HTERT RPE-1 (cell line): ENCODE measurements around the gene DPM3.
"Not testable (repeated sequence)": the region's sequence is repeated elsewhere in the genome, so short reads cannot be mapped to it uniquely, and the experiment has no call there.

Source experiments
- in situ Hi-C: fragments of 300-500 bp; cut with MboI; formaldehyde crosslinking; loops from 4 replicates; pipeline ENCODE4 v1.14.3; 2020; ENCODE audit warnings: low sequenced_read_pairs

The DPM3 gene

DNA sequence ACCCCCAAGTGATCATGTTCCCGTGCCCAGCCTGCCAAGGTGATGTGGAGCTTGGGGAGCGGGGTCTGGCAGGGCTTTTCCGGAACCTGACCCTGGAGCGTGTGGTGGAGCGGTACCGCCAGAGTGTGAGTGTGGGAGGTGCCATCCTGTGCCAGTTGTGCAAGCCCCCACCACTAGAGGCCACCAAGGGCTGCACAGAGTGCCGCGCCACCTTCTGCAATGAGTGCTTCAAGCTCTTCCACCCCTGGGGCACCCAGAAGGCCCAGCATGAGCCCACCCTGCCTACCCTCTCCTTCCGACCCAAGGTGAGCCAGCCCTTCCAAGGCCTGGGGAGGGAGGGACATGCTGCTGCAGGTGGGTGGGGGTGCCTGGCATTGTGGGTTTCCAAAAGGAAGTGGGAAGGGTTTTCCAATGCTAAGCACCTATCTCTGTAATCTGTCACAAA is 35.6 kb upstream of the DPM3 start:
- in situ Hi-C loops = no loop called here

DNA sequence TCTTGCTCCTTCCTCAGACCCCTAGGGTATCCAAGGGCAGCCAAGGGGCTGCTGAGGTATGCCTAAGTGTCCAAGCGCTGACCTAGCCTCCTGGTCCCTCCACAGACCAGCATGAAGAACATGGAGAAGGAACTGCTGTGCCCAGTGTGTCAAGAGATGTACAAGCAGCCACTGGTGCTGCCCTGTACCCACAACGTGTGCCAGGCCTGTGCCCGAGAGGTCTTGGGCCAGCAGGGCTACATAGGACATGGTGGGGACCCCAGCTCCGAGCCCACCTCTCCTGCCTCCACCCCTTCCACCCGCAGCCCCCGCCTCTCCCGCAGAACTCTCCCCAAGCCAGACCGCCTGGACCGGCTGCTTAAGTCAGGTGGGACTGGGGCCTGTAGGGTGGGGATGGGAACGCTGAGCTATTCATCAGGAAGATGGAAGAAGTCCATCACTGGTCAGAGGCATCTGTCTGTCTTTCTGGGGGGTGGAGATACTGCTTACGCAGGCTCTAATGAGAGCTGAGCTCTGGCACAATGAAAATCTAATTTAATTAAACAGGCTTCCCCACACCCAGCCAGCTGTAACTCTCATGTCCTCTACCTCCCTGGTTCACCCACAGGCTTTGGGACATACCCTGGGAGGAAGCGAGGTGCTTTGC is 35.1 kb upstream of the DPM3 start:
- in situ Hi-C loops = no loop called here

DNA sequence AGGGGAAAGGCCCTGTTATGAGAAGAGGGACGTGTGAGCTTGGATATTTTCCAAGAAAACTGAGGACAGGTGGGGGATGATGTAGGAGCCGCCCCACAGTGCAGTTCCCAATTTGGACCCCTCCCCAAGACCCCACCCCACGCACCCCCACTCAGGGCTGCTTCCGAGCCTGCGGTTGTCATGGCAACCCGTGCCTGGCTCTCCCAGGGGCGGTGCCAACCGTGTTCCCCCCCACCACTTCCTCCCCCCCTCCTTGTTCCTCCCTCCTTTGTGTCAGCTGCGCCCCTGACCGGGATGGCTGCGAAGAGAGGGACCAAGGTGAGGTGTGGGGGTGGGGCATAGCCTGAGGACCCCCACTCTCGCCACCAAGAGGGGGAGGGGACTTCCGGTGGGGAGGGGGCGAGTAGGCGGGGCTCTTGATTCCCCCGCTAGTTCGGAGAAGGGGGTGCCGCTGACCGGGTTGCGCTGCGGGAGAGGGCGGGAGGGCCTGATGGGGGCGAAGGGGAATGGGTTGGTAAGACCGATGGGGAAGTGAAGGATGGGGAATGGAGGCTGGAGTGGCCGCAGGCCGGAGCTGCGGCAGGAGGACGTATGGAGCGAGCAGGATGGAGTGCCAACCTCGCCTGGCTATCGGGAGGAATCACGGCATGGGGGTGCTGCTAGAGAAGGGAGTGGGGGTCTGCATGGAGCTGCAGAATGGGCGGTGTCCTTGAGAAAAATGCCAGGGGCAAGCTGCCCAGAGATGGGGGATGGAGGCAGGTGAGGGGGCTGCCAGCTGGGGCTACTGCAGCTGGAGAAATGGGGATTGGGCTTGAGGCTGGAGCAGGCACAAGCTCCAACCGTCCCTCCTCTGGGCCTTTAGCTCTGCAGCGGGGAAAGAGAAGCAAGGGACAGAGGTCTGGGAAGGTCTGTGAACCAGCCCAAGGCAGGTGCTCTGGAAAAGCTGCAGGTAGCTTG is 34.3 kb upstream of the DPM3 start:
- in situ Hi-C loops = no loop called here

DNA sequence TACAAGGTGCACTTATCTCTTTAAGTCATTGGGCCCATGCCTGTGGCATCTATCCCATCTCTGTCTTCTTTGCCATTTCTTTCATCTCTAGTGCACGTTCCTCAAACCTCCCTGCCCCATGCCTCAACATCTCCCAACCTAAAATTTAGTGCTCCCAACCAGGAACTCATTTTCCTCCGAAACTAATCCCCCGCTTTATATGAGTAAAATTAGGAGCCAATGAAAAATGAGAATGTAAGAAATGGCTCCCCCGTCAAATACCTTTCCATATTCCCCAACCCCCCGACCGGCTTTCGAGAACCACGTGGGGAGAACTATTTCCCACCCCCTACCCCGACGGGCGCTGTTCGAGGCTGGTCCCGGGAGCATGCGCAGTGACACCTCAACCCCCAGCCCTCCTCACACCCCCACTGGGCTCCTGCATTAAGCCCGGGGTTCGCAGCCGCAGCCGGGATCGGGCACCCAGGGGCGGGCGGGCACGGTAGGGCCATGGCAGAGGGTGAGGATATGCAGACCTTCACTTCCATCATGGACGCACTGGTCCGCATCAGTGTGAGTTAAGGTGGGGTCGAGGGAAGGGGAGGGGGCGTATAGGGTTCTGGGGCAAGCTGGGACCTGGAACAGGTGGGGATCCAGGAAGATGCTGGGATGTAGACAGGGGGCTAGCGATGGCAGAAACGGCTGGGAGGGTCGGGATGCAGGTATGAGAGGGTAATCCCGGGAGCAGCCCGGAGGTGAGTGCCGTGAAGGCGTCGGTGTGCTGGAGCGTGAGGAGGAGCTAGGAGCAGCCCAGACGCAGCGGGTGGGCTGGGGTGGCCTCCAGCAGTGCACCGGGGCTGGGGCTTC is 33.4 kb upstream of the DPM3 start, which contains the start of gene TRIM46:
TSS of gene TRIM46 (plus strand) at position 372 of the 846 bp plus-strand sequence. CDS start at position 490, 118 bp downstream.
- in situ Hi-C loops = no loop called here

DNA sequence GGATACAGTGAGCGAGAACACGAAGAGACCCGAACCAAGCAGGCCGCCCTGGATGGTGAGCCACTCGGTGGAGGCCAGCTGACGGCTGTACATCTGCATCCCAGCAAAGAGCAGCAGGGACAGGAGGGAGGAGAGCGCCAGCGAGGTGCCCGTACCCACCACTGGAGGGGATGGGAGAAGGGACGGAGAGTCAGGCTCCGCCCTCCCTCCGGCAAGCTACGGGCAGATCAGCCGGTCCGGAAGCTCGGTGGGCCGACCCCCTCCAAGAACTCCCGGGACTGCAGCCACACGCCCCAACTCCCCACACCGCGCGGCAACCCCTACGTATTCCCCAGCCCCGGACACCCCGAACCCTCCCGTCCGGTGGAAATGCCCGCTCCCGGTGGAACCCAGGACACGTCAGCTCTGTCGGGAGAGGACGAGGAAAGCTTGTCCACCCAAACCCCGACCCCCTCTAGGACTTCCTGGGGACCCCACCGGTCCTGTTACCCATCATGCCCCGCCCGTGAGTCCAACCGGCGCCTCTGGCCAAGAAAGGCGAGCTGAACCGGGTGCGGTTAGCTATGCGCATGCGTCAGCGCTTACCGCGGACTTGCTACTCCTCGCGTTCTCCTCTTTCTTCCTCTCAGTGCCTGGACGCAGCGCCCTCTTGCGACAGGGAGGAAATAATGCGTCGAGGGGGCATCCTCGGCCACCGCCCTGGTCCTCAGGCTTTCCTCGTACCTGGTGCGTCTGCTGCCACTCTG is 32.6 kb upstream of the DPM3 start, which contains the start of gene KRTCAP2:
TSS of gene KRTCAP2 (minus strand) at position 573 of the 746 bp plus-strand sequence. CDS start at position 493, 80 bp downstream.
- in situ Hi-C loops = no loop called here

DNA sequence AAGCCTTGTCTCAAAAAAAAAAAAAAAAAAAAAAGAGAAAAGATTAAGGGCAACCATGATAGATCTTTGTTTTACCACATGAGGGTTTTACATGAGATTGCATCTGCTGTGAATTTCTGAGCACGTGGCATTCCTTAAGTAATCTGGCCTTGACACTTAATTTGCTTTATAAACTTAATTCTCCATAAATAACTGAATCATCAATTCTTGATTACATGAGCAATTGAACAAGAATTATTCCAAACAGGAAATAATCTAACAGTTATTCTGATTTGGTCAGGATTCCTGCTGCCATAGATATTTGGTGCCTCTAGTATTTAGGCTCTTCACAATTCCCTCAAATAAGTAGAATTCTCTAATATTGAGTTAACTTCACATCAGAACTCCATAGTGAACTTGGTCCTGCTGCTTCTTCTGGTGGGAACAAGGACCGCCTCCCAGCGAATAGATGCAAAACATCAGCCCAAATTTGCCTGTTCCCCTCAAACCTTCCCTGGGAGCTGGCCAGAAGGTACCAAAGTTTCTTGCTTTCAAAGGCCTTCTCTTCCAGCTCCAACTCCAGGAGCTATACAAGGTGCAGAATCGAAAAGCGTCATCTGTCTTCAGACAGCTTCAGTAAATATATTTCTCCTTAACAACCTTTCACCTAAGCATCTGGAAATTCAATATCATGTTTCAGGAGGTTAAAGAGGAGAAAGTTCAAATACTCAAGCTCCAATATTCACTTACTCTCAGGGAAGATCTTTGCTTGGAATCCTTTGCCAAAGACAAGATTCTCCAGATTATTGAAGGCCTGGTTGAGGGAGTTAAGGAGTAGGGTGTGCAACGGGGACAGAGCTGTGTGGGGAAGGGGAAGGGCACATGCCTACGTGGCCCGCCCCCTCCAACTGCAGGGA is 31.8 kb upstream of the DPM3 start:
- in situ Hi-C loops = no loop called here

DNA sequence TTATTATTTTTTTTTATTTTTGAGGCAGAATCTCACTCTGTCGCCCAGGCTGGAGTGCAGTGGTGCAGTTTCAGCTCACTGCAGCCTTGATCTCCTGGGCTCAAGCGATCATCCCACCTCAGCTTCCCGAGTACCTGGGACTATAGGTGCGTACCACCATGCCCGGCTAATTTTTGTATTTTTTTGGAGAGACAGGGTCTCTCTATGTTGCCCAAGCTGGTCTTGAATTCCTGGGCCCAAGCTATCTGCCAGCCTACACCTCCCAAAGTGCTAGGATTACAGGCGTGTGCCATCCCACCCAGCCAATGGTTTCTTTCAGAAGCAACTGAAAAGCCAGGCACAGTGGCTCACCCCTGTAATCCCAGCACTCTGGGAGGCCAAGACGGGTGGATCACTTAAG is 30.5 kb upstream of the DPM3 start:
- in situ Hi-C loops = no loop called here

DNA sequence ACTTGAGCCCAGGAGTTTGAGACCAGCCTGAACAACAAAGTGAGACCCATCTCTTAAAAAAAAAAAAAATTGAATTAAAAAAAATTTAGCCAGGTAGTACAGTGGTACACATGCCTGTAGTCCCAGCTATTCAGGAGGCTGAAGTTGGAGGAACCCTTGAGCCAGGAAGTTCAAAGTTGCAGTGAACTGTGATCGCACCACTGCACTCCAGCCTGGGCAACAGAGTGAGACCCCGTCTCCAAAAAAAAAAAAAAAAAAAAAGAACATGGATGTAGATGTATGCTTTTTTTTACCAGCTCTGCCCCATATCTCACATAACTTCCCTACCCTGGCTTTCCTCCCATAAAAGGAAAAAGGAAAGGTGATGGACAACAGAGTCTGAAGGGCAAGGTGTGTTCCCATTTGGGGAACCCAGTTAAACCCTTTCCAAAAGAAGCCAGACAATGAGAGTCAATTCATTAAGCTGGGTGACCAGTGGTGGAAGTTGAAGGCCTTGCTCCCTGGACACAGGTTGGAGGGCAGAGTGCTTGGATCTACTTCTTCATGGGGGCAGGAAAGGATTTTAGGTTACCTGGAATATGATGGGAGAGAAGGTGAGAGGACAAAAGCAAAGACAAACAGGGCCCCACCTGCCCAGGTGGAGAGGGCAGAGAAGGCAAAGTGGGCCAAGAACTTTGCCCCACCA is 29.9 kb upstream of the DPM3 start:
- in situ Hi-C loops = no loop called here

DNA sequence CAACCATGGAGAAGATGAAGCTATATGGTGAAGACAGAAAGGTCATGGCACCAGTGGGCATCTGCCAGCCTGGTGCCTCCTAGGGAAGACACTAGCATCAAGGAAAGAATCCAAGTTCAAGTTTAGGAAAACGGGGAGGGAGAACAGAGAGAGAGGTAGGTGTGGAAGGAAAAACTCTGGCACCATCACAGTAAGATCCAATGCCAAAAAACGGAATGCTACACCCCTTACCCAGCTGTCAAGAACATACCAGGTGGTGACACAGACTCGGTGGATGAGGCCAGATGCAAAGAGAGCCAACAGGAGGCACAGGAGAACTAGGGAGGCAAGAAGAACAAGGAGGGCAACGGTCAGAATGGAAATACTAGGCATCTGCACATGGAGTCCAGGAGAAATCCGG is 29.2 kb upstream of the DPM3 start:
- in situ Hi-C loops = no loop called here

DNA sequence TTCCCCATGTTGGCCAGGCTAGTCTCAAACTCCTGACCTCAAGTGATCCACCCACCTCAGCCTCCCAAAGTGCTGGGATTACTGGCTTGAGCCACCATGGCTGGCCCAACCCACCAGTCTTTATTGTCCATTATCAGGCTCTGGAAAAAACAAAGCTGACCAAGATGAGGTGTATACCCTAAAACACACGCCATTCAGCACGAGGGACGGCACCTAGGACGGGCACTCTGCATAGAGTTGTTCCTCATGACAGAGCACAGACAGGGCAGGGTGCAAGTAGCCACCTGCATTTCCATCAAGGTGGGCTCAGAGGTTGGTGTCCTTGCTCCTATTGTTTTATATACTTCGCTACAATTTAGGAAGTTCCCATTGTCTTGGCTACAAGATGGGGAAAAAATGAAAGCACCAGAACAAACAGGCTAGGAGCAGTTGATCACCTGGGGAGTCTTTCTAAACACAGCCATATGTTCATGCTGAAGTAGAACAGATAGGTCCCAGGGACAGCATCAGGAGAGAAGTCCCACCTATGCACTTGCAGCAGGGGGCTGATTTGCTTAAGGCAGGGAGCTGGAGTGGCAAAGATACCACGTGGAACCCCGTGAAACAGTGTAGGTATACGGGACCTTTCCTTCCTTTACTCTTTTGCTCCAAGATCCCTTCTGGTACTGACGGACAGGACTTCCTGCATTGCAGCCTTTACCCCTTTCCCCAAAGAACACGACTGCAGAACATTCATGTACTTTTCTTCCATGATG is 28.3 kb upstream of the DPM3 start:
- in situ Hi-C loops = no loop called here

DNA sequence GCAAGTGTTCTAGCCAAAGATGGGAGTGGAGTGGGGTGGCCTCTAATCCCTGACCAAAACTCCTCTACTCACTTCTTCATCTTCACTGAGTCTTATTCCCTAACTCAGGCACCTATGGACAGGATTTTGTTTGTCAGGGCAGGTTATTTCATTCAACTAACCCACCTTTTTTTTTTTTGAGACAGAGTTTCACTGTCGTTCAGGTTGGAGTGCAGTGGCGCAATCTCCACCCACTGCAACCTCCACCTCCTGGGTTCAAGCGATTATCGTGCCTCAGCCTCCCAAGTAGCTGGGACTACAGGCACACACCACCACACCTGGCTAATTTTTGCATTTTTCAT is 27.7 kb upstream of the DPM3 start:
- in situ Hi-C loops = not testable (repeated sequence)

DNA sequence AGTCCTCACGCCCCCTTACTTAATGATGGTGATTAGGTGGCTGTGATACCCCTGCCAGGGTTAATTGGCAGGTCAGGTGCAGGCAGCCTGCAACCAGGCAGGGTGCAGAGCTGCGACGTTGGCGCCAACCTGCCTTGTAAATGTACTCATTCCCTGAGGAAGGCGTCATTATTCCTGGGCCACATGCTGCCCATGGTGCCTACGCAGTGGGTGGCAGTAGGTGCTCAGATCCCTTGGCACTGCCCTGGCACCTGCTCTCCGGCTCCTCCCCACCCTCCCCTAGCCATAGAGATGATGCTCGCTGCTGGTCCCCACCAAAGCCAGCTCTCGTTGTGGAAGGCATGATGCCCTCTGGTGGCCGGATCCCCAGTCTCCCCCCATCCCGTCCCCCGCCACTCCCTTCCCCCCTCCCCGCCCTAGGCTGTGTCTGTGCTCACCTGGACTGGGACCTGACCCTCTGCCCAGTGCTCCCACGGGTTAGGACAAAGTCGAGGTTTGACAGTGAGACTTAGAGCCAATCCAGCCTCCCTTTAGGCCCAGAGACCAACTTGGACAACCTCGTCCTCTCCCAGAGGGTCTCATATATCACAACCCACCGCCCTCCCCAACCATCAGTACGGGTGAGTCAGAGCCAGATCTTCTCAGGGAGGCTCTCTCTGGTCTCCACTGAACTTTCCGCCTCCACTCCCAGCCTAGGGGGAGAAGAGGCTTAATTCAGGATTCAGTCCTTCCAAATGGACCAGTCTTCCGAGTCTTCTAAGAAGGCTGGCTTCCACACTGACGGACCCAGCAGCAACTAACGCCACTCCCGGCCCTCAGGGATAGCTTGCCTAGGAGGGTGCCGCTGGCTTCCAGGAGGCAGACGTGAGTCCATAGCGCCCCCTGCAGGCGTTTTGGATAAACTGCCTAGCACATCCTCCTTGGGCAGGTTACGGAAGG is 27.1 kb upstream of the DPM3 start:
- in situ Hi-C loops = no loop called here

DNA sequence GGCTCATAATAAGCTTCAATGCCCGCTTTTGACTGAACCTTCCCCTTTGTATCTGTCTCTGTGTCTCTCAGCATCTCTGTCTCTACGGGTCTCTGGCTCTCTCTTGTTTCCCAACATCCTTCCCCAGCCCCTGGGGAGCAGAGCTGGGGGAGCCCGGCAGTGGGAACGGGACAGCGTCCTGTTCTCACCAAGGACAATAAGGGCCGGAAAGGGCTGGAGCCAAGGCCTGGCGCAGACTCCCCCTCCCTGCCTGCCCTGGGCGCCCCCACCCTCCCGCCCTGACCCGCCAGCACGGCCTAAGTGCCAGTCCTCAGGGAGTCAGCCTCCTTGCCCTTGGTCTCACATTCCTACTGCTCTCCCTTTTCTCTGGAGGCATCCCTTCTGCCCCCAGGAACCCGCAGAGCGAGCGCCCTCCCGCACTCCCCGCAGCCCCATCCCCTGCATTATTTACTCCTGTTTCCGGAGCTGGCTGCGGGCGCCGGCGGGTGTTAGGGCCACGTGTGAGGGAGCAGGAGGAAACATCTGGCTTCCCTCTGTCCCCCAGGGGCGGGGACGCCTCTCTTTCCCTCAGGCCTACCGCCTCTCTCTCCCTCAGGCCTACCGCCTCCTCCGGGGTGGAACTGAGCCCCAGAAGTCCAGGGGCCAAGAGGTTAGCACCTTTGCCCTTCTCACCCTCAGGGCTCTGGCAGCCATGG is 26.3 kb upstream of the DPM3 start:
- in situ Hi-C loops = no loop called here

DNA sequence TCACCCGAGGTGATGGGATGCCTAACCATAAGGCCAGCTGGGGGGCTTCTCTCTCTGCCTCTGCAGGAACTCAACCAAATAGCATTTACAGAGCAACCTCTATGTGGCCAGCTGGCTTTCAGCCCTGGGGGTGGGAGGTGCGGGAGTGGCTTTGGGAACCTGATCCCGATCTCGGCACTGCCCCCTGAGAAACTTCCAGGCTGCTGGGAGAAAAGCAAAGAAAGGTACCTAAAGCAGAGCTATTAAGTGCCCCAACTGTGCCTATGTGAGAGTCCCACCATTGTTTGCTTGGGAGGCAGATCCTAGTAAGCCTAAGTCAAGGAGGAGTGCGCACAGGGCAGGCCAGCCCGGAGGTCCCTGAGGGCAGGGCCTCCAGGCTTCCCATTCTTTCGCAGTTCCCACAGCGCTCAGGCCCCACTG is 25.7 kb upstream of the DPM3 start:
- in situ Hi-C loops = no loop called here

DNA sequence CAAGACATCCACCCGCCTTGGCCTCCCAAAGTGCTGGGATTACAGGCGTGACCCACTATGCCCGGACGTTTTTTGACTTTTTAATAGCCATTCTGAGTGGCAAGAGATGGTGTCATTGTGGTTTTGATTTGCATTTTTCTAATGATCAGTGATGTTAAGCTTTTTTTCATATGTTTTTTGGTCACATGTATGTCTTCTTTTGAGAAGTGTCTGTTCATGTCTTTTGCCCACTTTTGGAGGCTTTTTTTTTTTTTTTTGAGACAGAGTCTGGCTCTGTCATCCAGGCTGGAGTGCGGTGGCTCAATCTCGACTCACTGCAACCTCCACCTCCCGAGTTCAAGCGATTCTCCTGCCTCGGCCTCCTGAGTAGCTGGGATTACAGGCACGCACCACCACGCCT is 24.3 kb upstream of the DPM3 start:
- in situ Hi-C loops = not testable (repeated sequence)

DNA sequence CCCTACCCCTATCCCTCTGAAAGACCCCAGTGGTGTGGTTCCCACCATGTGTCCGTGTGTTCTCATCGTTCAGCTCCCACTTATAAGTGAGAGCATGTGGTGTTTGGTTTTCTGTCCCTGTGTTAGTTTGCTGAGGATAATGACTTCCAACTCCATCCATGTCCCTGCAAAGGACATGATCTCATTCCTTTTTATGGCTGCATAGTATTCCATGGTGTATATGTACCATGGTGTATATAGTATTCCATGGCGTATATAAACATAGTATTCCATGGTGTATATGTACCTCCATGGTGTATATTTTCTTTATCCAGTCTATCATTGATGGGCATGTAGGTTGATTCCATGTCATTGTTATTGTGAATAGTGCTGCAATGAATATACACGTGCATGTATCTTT is 23.5 kb upstream of the DPM3 start:
- in situ Hi-C loops = not testable (repeated sequence)
